Frontal cortex (tissue), 4 donors: ENCODE measurements around the gene COX5B. TPM values are rescaled to one million over a fixed set of nuclear protein-coding genes. Genes with fewer than 3 reads are reported as not detected.
"Not testable (repeated sequence)": the region's sequence is repeated elsewhere in the genome, so short reads cannot be mapped to it uniquely, and the experiment has no call there.

Experiments
- DNase-seq, 2 donors: peaks; one replicate each; pipeline ENCODE4 v3.0.0; 2012; ENCODE audit warnings: low spot score in 2 of 2
- FAIRE-seq: peaks from 2 replicates; lab custom pipeline; 2012; peaks lifted over from hg19 to GRCh38; lab: Jason Lieb, UNC
- total RNA-seq: library from RNA; depleted of rRNA; stranded (reverse); fragments of >200 nt; gene quantifications from one replicate; pipeline ENCODE4 v1.2.3, GENCODE V29; 2014
- donor health status: control.
- donor health status: control.
- donor health status: control.

The COX5B gene
- 351 TPM for total RNA-seq

DNA sequence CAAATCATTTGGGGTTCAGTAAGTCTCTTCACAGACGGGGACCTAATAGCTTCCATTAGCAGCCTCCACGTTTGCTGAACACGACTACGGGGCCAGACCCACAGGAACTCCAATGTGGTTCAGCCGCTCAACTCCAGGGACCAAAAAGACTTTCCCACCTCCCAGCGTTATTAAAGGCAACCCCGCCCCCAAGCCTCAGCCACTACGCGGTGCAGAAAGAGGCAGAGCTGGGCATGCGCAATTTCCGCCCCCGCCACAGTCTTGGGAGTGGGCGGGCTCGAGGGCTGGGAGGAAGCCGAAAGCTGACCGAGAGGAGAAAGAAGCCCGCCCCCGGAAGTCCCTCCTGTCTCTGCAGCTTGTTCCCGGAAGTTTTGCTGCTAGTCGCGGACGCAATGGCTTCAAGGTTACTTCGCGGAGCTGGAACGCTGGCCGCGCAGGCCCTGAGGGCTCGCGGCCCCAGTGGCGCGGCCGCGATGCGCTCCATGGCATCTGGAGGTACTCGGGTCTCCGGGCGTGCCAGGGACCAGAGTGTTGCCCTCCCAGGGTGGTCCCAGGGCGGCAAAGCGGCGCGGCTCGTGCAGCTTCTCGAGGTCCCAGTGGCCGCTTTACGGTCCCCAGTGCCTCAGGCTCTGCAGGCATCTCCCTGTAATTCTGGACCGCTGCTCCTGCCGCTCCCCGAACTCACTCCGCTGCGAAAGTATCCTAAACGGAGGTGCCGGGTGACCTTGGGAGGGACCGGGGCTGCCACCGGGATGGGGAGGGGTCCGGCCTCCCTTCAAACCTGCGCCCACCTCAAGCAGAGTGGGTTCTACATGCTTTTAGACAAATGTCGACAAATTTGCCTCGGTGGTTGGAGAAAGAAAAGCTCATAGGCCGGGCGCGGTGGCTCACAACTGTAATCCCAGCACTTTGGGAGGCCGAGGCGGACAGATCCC is at the start of gene COX5B:
COX5B (plus strand) TSS at position 368 of the 935 bp plus-strand sequence; CDS start at position 393, 25 bp downstream.
- peak; percentile 96 to 99 for DNase-seq
- no peak for FAIRE-seq

- FAIRE-seq, DNase-seq: not testable (repeated sequence)
These were observed 49.7 kb upstream of the COX5B start for GRCh38 chr2:97596180-97596579.

- DNase-seq, FAIRE-seq: not testable (repeated sequence)
These were observed 44.3 kb upstream of the COX5B start for GRCh38 chr2:97601537-97601936.

DNA sequence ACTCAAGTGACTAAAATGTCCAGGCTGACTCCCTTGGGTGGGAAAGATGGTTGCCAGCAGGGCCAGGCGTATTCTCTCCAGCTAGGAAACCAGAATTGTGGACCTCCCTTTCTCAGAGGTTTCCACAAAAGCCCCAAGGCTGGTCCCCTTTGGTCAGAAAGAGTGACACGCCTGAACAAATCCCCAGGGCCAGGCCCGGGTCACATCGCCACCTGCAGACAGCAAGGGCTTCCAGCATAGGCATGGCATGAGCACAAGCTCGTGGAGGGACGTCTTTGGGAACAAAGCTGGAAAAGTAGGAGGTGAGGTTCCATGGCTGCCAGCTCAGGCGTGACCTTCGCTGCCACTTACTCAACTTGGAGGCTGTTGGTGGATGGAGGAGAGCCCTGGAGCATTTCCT is 40.8 kb upstream of the COX5B start:
- DNase-seq, FAIRE-seq: not testable (repeated sequence)

DNA sequence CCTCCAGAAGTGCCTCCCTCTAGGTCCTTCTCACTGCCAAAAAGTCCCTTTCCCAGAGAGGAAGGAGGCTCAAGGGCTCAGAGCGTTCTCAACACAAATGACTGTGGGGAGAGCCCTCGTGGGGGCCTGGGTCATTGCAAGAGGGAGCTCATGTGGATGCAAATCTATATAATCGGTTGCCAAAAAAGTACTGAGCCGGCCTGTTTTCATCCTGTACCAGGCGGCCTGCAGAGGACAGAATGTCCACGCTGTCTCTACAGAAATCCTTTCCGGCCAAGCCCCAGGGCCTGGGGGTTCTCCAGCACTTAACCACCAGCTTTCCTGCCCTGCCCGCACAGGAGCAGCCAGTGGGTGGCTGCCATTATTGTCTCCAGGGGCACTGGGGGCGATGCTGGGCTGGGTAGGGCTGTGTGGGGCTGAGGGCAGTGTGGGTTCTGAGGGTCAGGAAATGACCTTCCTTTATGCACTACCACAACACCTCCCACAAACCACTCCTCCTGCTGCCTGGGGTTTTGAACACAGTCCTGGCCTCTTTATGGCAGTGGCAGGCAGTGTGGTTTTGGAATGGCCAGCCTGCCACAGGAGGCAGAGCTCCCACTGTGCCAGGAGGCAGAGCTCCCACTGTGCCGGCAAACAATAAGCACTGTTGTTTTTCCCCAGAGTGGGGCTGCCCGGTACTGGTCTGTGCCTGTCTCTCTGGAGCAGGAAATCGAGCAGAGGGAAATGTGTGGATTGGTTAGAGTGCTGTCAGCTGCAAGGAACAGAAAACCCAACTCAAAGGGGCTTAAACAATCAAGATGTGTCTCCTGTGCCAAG is 40.1 kb upstream of the COX5B start:
- not testable (repeated sequence) for DNase-seq
- peak; percentile 85 for FAIRE-seq

DNA sequence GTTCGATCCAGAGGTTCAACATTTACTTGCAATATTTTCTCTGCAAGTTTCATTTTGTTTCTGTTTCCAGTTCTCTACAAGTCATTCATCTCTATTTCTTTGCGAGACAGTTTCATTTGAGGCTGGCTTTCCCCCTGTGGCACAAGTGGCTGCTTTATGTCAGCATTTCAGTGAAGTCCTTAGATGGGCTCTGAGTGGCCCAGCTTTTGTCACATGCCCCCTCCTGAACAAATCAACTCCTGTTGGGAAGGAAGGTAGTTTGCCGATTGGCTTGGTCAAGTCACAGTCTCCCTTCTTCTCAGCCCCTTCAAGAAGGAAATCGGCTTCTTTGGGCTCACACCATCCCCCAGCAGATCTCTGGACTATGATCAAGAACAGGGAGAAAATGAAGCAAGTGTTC is 37.1 kb upstream of the COX5B start:
- DNase-seq: not testable (repeated sequence)

DNA sequence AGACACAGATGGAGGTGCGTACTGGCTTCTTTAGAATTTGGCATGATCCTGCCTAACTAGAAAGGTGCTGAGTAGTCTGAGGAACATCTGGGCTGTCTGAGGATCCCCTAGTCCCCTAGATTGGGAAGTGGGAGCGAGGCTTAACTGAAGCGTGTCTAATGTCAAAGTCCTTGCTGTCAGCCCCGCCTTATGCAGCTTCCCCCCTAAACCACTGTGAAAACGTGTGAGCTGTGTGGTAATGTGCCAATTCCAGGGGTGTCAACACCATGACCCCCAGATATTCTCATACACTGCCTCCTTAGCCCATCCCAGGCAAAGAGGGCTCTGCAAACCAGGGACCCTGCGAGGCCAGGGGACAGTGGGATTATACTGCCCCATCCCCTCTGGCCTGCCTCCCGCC is 34.0 kb upstream of the COX5B start:
- FAIRE-seq: not testable (repeated sequence)

More for the DNA sequence above, 37.1 kb upstream of the COX5B start:
- FAIRE-seq: not testable (repeated sequence)

DNA sequence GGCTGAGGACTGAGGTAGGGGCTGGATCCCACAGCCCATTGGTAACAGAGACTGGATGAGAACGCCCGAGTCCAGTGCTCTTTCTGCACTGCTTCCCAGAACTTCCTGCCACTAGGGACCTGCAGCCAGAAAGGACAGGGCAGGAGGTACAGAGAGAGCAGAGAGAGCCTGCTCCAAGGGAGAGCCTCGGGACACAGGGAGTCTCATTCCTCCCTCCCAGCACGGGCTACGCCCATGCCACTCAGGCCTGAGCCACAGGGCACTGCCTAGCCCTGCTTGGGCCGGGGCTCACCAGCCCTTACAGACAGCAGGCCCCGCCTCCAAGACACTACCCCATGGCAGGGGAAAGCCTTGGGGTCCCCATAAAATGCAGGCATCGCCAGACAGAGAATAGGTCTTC is 30.1 kb upstream of the COX5B start:
- FAIRE-seq, DNase-seq: not testable (repeated sequence)

More for the DNA sequence above, 34.0 kb upstream of the COX5B start:
- not testable (repeated sequence) for DNase-seq

DNA sequence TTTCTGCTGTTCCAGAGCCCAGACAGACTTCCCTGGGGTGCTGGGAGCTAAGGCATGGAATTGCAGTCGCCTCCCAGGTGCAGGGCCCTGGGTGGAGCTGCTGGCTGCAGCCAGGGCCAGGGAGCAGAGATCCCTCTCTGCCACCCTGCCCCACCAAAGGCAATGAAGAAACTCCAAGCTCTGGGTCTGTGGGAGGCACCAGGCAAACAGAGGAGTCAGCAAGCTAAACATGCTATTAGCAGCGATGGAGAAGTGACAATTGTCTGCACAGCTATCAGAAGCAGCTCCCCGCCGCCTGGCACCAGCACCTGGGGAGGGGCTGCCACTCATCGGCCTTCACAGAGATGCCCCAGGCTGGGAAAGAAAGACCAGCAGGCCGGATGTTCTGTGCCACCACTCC is 28.0 kb upstream of the COX5B start:
- DNase-seq (no peak), FAIRE-seq (no peak)

GRCh38 chr2:97618939-97619827 is 26.7 kb upstream of the COX5B start:
- DNase-seq: not testable (repeated sequence)

GRCh38 chr2:97620492-97620891 is 25.4 kb upstream of the COX5B start:
- DNase-seq, FAIRE-seq: not testable (repeated sequence)

More at GRCh38 chr2:97618939-97619827, 26.7 kb upstream of the COX5B start:
- not testable (repeated sequence) for FAIRE-seq

- not testable (repeated sequence) for FAIRE-seq, DNase-seq
These were observed 22.9 kb upstream of the COX5B start for GRCh38 chr2:97622976-97623375.

DNA sequence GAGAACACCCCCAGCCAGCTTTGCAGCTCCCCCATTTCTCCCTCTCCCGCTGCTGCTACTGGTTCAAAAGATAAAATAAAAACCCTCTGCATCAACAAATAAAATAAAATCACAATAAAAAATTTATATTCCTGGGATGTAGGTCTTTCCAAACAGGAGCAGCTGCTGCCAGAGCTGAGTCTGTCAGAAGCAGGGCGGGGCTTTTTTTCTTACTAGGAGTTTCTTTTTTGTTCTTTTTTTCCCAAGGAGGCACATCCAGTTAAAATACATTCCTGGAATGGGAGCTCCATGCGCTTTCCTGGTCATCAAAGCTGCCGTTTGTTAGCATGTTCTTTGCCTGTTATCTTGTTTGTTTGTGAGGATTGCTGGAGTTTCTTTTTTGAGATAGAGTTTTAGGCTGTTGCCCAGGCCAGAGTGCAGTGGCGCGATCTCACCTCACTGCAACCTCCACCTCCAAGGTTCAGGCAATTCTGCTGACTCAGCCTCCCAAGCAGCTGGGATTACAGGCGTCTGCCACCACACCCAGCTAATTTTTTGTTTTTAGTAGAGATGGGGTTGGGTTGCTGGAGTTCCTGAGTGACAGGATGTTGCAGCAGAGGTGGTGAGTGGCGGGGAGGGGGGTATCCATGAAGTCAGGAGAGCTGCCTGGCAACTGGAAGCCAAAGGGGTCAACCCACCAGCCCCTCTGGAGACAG is 20.4 kb upstream of the COX5B start:
- DNase-seq, FAIRE-seq: not testable (repeated sequence)

DNA sequence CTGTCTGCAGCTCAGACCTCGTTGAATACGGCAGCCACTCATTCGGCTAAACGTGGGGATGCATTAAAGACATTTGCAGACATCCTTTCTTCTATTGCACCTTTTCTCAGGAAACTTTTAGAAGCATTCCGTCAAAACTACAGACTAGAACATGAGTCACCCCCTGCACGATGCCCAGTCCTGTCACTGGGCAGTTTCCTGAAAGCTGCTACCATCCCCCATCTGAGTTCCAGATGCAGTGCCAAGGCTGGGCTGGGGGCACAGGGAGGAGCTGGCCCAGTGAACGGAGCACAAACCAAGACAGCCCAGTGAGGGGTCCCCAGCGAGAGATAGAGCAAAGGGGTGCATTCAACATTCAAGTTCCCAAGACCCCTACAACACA is 19.8 kb upstream of the COX5B start:
- FAIRE-seq, DNase-seq: not testable (repeated sequence)

DNA sequence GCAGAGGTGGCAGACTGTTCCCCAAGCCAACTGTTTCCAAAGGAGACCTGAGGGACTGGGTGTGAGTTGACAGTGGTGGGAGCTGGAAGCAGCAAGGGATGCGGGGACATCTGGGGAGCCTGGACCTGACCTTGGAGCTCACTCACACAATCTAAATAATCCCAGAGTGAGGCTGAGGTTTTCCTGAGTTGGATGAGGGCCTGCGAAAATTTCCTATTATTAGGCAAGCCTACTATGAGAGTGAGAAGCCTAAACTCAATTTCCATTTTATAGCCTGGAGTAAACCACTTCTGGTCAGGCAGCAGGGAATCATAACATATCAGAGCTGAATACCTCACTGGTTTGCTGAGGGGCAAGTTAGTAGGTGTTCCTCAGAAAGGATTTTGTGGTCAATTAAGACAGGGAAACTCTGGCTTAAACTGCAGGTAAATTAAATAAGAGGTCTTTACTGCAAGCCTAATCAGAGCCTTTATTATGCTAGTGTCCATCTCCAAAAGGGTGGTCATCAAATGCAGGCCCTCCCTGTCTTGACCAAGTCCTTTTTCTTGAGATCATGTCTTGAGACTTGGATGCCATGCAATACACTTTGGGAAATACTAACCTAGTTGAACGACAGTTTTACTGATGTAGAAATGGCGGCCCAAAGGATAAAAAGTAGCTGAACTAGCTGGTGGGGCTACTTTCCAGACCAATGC is 1.7 kb upstream of the COX5B start:
- no peak for FAIRE-seq
- DNase-seq: no peak

DNA sequence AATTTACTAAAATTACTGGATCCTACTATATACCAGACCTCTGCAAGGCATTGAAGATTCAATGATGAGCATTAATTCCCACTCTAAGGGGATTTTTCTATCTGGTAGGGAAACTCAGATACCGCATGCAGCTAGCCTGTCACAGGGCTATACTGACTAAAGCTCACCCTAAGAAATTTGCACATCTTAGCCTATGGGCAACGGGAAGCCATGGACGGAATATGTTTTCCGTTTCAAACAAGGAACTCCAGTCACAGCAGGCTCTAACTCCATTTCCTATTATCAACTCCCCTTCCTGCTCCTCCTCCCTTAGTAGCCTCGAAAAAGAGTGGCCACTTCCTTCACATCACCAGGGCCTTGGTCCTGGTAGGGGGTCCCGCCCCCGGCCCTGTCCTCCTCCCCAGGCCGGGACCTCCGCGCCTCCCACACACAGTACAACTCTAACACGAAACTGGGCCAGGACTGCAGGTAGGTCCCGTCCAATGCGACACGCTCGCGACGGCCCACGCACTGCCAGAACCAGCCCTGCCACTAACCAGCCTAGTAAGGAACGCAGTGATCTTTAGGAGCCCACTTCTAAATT is 659 bp upstream of the COX5B start:
- no peak for FAIRE-seq
- no peak for DNase-seq

GRCh38 chr2:97646977-97647376 is 1.1 kb downstream of the COX5B start:
- no peak for FAIRE-seq
- DNase-seq: peak in 1 of 2 donors; percentile 6

GRCh38 chr2:97651114-97651513 is 5.3 kb downstream of the COX5B start:
- no peak for FAIRE-seq
- peak in 1 of 2 donors; percentile 0 for DNase-seq
